ENCODE measurements around the gene ARG1.

DNA sequence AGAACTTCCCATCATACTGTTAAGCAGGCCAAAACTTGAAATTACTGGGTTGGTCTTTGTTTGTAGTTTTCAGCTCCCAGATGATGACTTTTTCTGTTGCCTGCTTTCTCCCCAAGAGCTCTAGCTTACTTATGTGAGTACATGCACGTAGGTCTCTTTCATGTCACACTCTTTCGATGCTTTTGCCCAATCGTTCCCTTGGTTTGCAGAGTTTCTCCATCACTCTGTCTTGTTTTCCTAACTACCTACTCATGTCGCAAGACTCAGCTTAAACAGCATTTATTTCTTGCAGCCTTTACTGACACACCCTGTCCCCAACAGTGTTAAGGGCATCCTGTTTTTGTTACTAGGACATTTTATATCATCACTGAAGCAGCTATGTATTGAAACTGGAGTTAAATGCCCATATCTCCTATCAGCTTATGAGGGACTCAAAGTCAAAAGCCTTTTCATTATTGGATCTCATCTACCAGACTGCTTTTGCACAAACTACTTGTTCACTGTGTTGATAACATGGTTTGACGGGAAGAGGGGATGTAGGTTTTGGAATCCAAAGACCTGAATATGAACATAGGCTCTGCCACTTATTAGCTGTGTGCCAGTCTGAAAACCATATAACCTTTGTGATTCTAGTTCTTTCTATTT is 2.9 kb downstream of the ARG1 start:
- no peak for TF ChIP-seq CEBPB (IDR thresholded peaks at IDR 0.05; ENCODE audit: borderline replicate concordance in 1 of 2, low read depth in 2 of 2, low read length in 2 of 2)
- TF ChIP-seq EZH2 (IDR thresholded peaks at IDR 0.05; ENCODE audit: borderline replicate concordance, control insufficient read depth, low read depth, low read length), result no peak
- no peak for TF ChIP-seq YBX1 (IDR thresholded peaks at IDR 0.05)
- TF ChIP-seq, protein P1, sequence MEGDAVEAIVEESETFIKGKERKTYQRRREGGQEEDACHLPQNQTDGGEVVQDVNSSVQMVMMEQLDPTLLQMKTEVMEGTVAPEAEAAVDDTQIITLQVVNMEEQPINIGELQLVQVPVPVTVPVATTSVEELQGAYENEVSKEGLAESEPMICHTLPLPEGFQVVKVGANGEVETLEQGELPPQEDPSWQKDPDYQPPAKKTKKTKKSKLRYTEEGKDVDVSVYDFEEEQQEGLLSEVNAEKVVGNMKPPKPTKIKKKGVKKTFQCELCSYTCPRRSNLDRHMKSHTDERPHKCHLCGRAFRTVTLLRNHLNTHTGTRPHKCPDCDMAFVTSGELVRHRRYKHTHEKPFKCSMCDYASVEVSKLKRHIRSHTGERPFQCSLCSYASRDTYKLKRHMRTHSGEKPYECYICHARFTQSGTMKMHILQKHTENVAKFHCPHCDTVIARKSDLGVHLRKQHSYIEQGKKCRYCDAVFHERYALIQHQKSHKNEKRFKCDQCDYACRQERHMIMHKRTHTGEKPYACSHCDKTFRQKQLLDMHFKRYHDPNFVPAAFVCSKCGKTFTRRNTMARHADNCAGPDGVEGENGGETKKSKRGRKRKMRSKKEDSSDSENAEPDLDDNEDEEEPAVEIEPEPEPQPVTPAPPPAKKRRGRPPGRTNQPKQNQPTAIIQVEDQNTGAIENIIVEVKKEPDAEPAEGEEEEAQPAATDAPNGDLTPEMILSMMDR (IDR thresholded peaks at IDR 0.05 in 2 of 3, conservative IDR thresholded peaks at IDR 0.05 in 1 of 3; ENCODE audit: control insufficient read depth in 2 of 3, extremely low read depth in 1 of 3, insufficient read depth in 1 of 3, low read depth in 3 of 3, low read length in 3 of 3), result no peak
- no peak for TF ChIP-seq BRCA1 (IDR thresholded peaks at IDR 0.05; ENCODE audit: low read depth, low read length)
- TF ChIP-seq, protein P2, sequence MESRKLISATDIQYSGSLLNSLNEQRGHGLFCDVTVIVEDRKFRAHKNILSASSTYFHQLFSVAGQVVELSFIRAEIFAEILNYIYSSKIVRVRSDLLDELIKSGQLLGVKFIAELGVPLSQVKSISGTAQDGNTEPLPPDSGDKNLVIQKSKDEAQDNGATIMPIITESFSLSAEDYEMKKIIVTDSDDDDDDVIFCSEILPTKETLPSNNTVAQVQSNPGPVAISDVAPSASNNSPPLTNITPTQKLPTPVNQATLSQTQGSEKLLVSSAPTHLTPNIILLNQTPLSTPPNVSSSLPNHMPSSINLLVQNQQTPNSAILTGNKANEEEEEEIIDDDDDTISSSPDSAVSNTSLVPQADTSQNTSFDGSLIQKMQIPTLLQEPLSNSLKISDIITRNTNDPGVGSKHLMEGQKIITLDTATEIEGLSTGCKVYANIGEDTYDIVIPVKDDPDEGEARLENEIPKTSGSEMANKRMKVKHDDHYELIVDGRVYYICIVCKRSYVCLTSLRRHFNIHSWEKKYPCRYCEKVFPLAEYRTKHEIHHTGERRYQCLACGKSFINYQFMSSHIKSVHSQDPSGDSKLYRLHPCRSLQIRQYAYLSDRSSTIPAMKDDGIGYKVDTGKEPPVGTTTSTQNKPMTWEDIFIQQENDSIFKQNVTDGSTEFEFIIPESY (IDR thresholded peaks at IDR 0.05), result no peak
- TF ChIP-seq, protein P3, sequence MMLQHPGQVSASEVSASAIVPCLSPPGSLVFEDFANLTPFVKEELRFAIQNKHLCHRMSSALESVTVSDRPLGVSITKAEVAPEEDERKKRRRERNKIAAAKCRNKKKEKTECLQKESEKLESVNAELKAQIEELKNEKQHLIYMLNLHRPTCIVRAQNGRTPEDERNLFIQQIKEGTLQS (IDR thresholded peaks at IDR 0.05; ENCODE audit: borderline replicate concordance, extremely low read depth, low read depth, low read length), result no peak
- no peak for TF ChIP-seq NBN (IDR thresholded peaks at IDR 0.05)
- no peak for TF ChIP-seq POLR2A (IDR thresholded peaks at IDR 0.05; ENCODE audit: low read depth, low read length)
- TF ChIP-seq RBBP5 (conservative IDR thresholded peaks at IDR 0.05), result no peak

All from GM12878 (cell line).